A673 (cell line): ENCODE data around the gene STAG1.

Experiments used
- CTCF ChIP-seq: fragments of 300-800, 200-600 bp; sonication (generic); conservative IDR thresholded peaks from 2 replicates; pipeline ENCODE4 v1.5.1; 2017; ENCODE audit warnings: low read depth, mild to moderate bottlenecking, antibody characterized with exemption, low read length, moderate library complexity, mixed read lengths
- EZH2 ChIP-seq: fragments of 200-600 bp; sonication (generic); IDR thresholded peaks from 2 replicates; pipeline ENCODE4 v1.6.1; 2017; ENCODE audit warnings: borderline replicate concordance, low read depth, mild to moderate bottlenecking, mixed read lengths, antibody characterized with exemption, low read length; ENCODE audit not compliant: poor library complexity, severe bottlenecking

- no peak for TF ChIP-seq CTCF
- TF ChIP-seq EZH2, result no peak
Observed at GRCh38 chr3:136703429-136703828, 48.7 kb downstream of the STAG1 start.
